PC-9 (cell line): ENCODE results near the gene PRAC2. TPM values are rescaled to one million over a fixed set of nuclear protein-coding genes. Genes with fewer than 3 reads are reported as not detected.

Experiments
- BruUV-seq: library from RNA; stranded (reverse); fragments of 400-500 nt; replicated peaks from 2 replicates; lab custom pipeline; 2021; lab: Mats Ljungman, UMichigan
- CTCF ChIA-PET: fragments of 300-600 bp; sonication (Branson Sonifier 250); formaldehyde crosslinking; loops from one replicate; lab custom pipeline; 2022; ENCODE audit warnings: antibody characterized with exemption; lab: Charles Lee
- POLR2A ChIA-PET: fragments of 300-600 bp; sonication (Branson Sonifier 250); formaldehyde crosslinking; loops from one replicate; lab custom pipeline; 2022; ENCODE audit warnings: antibody characterized with exemption; ENCODE audit not compliant: unreplicated experiment; lab: Charles Lee
- DNase-seq, 2 experiments: peaks; one replicate each; pipeline versions ENCODE4 v3.0.0 to v3.0.0-alpha.2; 2015 to 2022; ENCODE audit warnings: mixed read lengths in 1 of 2
- H2AFZ ChIP-seq: fragments of 200-600 bp; sonication (generic); 2 replicates; pipeline ENCODE4 v1.8.1; 2017; ENCODE audit warnings: antibody characterized with exemption
- H3F3A ChIP-seq: fragments of 200-600 bp; sonication (generic); 2 replicates; pipeline ENCODE4 v1.8.1; 2017; ENCODE audit warnings: antibody characterized with exemption, mild to moderate bottlenecking, low read depth; ENCODE audit not compliant: insufficient read depth
- H3K27ac ChIP-seq: fragments of 200-600 bp; sonication (generic); 2 replicates; pipeline ENCODE4 v1.6.1; 2016; ENCODE audit warnings: mixed run types
- H3K27me3 ChIP-seq: fragments of 200-600 bp; sonication (generic); 2 replicates; pipeline ENCODE4 v1.6.1; 2016; ENCODE audit warnings: low read depth, mixed run types; ENCODE audit not compliant: insufficient read depth
- H3K36me3 ChIP-seq: fragments of 200-600 bp; sonication (generic); 2 replicates; pipeline ENCODE4 v1.6.1; 2016; ENCODE audit warnings: low read depth, mixed run types
- H3K4me1 ChIP-seq: fragments of 200-600 bp; sonication (generic); replicated peaks from 2 replicates; pipeline ENCODE4 v1.6.1; 2016; ENCODE audit warnings: mixed run types; ENCODE audit not compliant: insufficient read depth
- H3K4me2 ChIP-seq: fragments of 200-600 bp; sonication (generic); 2 replicates; pipeline ENCODE4 v1.6.1; 2017; ENCODE audit warnings: mixed run types
- H3K4me3 ChIP-seq: fragments of 200-600 bp; sonication (generic); 2 replicates; pipeline ENCODE4 v1.6.1; 2016; ENCODE audit warnings: mixed run types
- H3K79me2 ChIP-seq: fragments of 200-600 bp; sonication (generic); 2 replicates; pipeline ENCODE4 v1.6.1; 2017; ENCODE audit warnings: low read depth, mixed run types
- H3K9me2 ChIP-seq: fragments of 200-600 bp; sonication (generic); 2 replicates; pipeline ENCODE4 v1.8.1; 2017; ENCODE audit warnings: mild to moderate bottlenecking; ENCODE audit not compliant: insufficient read depth
- H3K9me3 ChIP-seq: fragments of 200-600 bp; sonication (generic); 2 replicates; pipeline ENCODE4 v1.8.1; 2016; ENCODE audit warnings: low read depth; ENCODE audit not compliant: insufficient read depth
- H4K20me1 ChIP-seq: fragments of 200-600 bp; sonication (generic); 2 replicates; pipeline ENCODE4 v1.8.1; 2017; ENCODE audit not compliant: insufficient read depth
- CTCF ChIP-seq: fragments of 200-600 bp; sonication (generic); conservative IDR thresholded peaks from 2 replicates; pipeline ENCODE4 v1.6.1; 2017; ENCODE audit warnings: mixed run types, antibody characterized with exemption, mild to moderate bottlenecking, moderate library complexity
- EZH2 ChIP-seq: fragments of 200-600 bp; sonication (generic); IDR thresholded peaks from 2 replicates; pipeline ENCODE4 v1.8.0; 2017; ENCODE audit warnings: antibody characterized with exemption, low read depth
- intact Hi-C: fragments of 100-400 bp; cut with micrococcal nuclease; formaldehyde crosslinking; loops from one replicate; pipeline ENCODE4 v1.10.0; 2022; ENCODE audit not compliant: unreplicated experiment
- total RNA-seq: library from RNA; stranded (reverse); gene quantifications from 2 replicates; pipeline ENCODE4 v1.2.3, GENCODE V29; 2021

Gene PRAC2
- total RNA-seq, 1 experiment from 2014 or later: not detected

- DNase-seq: no peak
- Histone ChIP-seq H3K27me3 (peaks cover 42% of the 10 kb centered on the region), H2AFZ (no peak overlapping the region), H3K4me3 (no peak overlapping the region), H3K4me1 (0 out of 2 replicates have a peak, but pooled peaks cover 4% of the 10 kb centered on the region), H4K20me1 (no peaks in the 10 kb centered on the region), H3K4me2 (no peak overlapping the region), H3K27ac (no peak overlapping the region), H3K9me3 (no peaks in the 10 kb centered on the region), H3K36me3 (no peaks in the 10 kb centered on the region), H3K79me2 (no peaks in the 10 kb centered on the region), H3K9me2 (no peaks in the 10 kb centered on the region), H3F3A (no peaks in the 10 kb centered on the region)
- TF ChIP-seq CTCF (no peak), EZH2 (no peak)
- POLR2A ChIA-PET: interaction anchor here (0.6 kb wide), 1 partner anchor 67 kb away, joined by 7 read pairs; no protein-coding TSS in a partner anchor
- CTCF ChIA-PET: interaction anchor here (0.5 to 2.3 kb wide), 4 partner anchors 45 to 1566 kb away, joined by 3 to 20 read pairs (median 4); no protein-coding TSS in a partner anchor
- BruUV-seq: no TSS peak
- intact Hi-C loops: loop anchor here (2.0 to 10.0 kb wide), 3 partner anchors 111 to 355 kb away; no protein-coding TSS in a partner anchor
Observed at GRCh38 chr17:48679385-48680096, 43.4 kb upstream of the PRAC2 start.

DNA sequence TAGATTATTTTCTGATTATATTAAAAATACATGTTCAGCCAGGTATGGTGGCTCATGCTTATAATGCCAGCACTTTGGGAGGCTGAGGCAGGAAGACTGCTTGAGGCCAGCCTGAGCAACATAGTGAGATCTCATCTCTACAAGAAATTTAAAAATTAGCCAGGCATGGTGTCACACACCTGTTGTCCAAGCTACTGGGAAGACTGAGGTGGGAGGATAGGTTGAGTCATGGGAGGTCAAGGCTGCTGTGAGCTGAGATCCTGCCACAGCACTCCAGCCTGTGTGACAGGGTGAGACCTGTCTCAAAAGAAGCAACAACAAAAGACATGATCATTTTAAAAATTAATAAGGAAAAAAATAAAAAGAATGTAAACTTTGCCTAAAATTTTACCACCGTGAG is 41.4 kb upstream of the PRAC2 start:
- Histone ChIP-seq H3K9me3 (no peaks in the 10 kb centered on the region), H3K27me3 (peaks cover 33% of the 10 kb centered on the region; the same call in 1 of the 2 replicates), H3K27ac (no peak overlapping the region), H3K4me2 (no peak overlapping the region), H3K4me3 (no peak overlapping the region), H2AFZ (no peak overlapping the region), H3K9me2 (no peaks in the 10 kb centered on the region), H3F3A (no peaks in the 10 kb centered on the region), H4K20me1 (no peaks in the 10 kb centered on the region), H3K79me2 (no peaks in the 10 kb centered on the region), H3K36me3 (no peaks in the 10 kb centered on the region), H3K4me1 (0 out of 2 replicates have a peak, but pooled peaks cover 4% of the 10 kb centered on the region)
- ChIA-PET POLR2A (interaction anchor here (0.7 kb wide), 1 partner anchor 733 kb away, joined by 4 read pairs; the partner anchor contains the start of gene PHB1), CTCF (interaction anchor here (0.6 kb wide), 2 partner anchors 23 to 366 kb away, joined by 3 read pairs; no protein-coding TSS in a partner anchor)
- BruUV-seq: no TSS peak
- intact Hi-C loops: no loop called here
- DNase-seq: no peak
- TF ChIP-seq CTCF (no peak), EZH2 (no peak)

GRCh38 chr17:48690655-48691054 is 32.3 kb upstream of the PRAC2 start:
- intact Hi-C loops: no loop called here

More at GRCh38 chr17:48690655-48691054, 32.3 kb upstream of the PRAC2 start:
- DNase-seq: no peak
- Histone ChIP-seq H3K79me2 (no peaks in the 10 kb centered on the region), H3F3A (no peaks in the 10 kb centered on the region), H3K4me2 (no peak overlapping the region), H3K9me3 (no peaks in the 10 kb centered on the region), H2AFZ (no peak overlapping the region), H4K20me1 (no peaks in the 10 kb centered on the region), H3K9me2 (no peaks in the 10 kb centered on the region), H3K27me3 (peaks cover 13% of the 10 kb centered on the region; the same call in 1 of the 2 replicates), H3K4me1 (no peaks in the 10 kb centered on the region), H3K27ac (no peak overlapping the region), H3K4me3 (no peak overlapping the region), H3K36me3 (no peaks in the 10 kb centered on the region)
- TF ChIP-seq EZH2: no peak
- no peak for TF ChIP-seq CTCF
- CTCF ChIA-PET: interaction anchor here (0.6 kb wide), 1 partner anchor 42 kb away, joined by 4 read pairs; no protein-coding TSS in a partner anchor
- POLR2A ChIA-PET: no interaction called here
- BruUV-seq: no TSS peak
